ENCODE data around the gene HYPK. TPM values are rescaled to one million over a fixed set of nuclear protein-coding genes. Genes with fewer than 3 reads are reported as not detected.
A peak's percentile ranks its signal among the peaks of the same experiment; 100 is the strongest.

HYPK gene
- total RNA-seq, 1 donor from 2014 or later = 20.2 TPM

- intact Hi-C loops (cut with DNase I) = loop anchor here (10.0 kb wide), 2 partner anchors 53 to 257 kb away; partner anchors contain the start of genes MAP1A, MFAP1 and WDR76
- Histone ChIP-seq H3K4me1 (peaks cover 0 to 6% of the 10 kb centered on the region in 2 donors), H3K27ac (no peak overlapping the region), H3K9me3 (no peaks in the 10 kb centered on the region), H3K4me3 (no peak overlapping the region), H3K27me3 (no peaks in the 10 kb centered on the region), H3K36me3 (peaks cover 50 to 73% of the 10 kb centered on the region in 2 donors)
- DNase-seq (ENCODE audit: low spot score in 2 of 2) = no peak
- TF ChIP-seq CTCF (IDR thresholded peaks at IDR 0.05) = no peak
Observed at GRCh38 chr15:43771816-43772215, 28.6 kb upstream of the HYPK start.

- intact Hi-C loops (cut with DNase I) = loop anchor here (10.0 kb wide), 2 partner anchors 52 to 258 kb away; partner anchors contain the start of genes MAP1A, MFAP1 and WDR76
- TF ChIP-seq CTCF (IDR thresholded peaks at IDR 0.05) = no peak
- DNase-seq (ENCODE audit: low spot score in 2 of 2) = no peak
- Histone ChIP-seq H3K4me1 (peaks cover 0 to 6% of the 10 kb centered on the region in 2 donors), H3K27ac (no peak overlapping the region), H3K4me3 (no peak overlapping the region), H3K36me3 (peaks cover 42 to 65% of the 10 kb centered on the region in 2 donors), H3K9me3 (no peaks in the 10 kb centered on the region), H3K27me3 (no peaks in the 10 kb centered on the region)
Observed at GRCh38 chr15:43772624-43773023, 27.8 kb upstream of the HYPK start.

GRCh38 chr15:43774062-43774461 is 26.3 kb upstream of the HYPK start:
- TF ChIP-seq CTCF (IDR thresholded peaks at IDR 0.05) = no peak
- H3K27ac ChIP-seq = peak overlapping the region; percentile 88 to 92
- H3K9me3 ChIP-seq = no peaks in the 10 kb centered on the region
- H3K27me3 ChIP-seq = no peaks in the 10 kb centered on the region
- no peak for DNase-seq (ENCODE audit: low spot score in 2 of 2)
- intact Hi-C loops (cut with DNase I) = loop anchor here (10.0 kb wide), 2 partner anchors 51 to 259 kb away; partner anchors contain the start of genes MAP1A, MFAP1 and WDR76
- H3K4me1 ChIP-seq = peaks cover 0 to 11% of the 10 kb centered on the region in 2 donors
- H3K36me3 ChIP-seq = peaks cover 29 to 51% of the 10 kb centered on the region in 2 donors
- H3K4me3 ChIP-seq = no peak overlapping the region

- Histone ChIP-seq H3K36me3 (peaks cover 18 to 39% of the 10 kb centered on the region in 2 donors), H3K4me3 (peak overlapping the region in 1 of 2 donors; percentile 73), H3K4me1 (peaks cover 0 to 11% of the 10 kb centered on the region in 2 donors), H3K27me3 (no peaks in the 10 kb centered on the region), H3K9me3 (no peaks in the 10 kb centered on the region), H3K27ac (peak overlapping the region; percentile 88 to 92)
- TF ChIP-seq CTCF (IDR thresholded peaks at IDR 0.05) = no peak
- peak in 1 of 2 donors; percentile 72 for DNase-seq (ENCODE audit: low spot score in 2 of 2)
- intact Hi-C loops (cut with DNase I) = loop anchor here (10.0 kb wide), 2 partner anchors 49 to 261 kb away; partner anchors contain the start of genes MAP1A, MFAP1 and WDR76
Observed at GRCh38 chr15:43775411-43775965, 24.9 kb upstream of the HYPK start.

- intact Hi-C loops (cut with DNase I) = loop anchor here (10.0 kb wide), 2 partner anchors 49 to 261 kb away; partner anchors contain the start of genes MAP1A, MFAP1 and WDR76
- Histone ChIP-seq H3K4me3 (peak overlapping the region; percentile 57 to 73), H3K27me3 (no peaks in the 10 kb centered on the region), H3K9me3 (no peaks in the 10 kb centered on the region), H3K36me3 (peaks cover 11 to 32% of the 10 kb centered on the region in 2 donors), H3K27ac (peak overlapping the region; percentile 88 to 92), H3K4me1 (peaks cover 0 to 11% of the 10 kb centered on the region in 2 donors)
- no peak for TF ChIP-seq CTCF (IDR thresholded peaks at IDR 0.05)
- DNase-seq (ENCODE audit: low spot score in 2 of 2) = no peak
Observed at GRCh38 chr15:43776101-43776717, 24.2 kb upstream of the HYPK start.

Data from ascending aorta (tissue), 2 donors.